Stimulated activated naive CD8-positive, alpha-beta T cell treated with anti-CD3 and anti-CD28 coated beads, Interleukin-15, amount 100 ng/mL, for 72 hours (primary cell): ENCODE data around the gene XYLT1.
"Not testable (repeated sequence)": the region's sequence is repeated elsewhere in the genome, so short reads cannot be mapped to it uniquely, and the experiment has no call there.

Experiments
- ATAC-seq: fragments of 150-1000 bp; cut with Tn5 transposase; 2 replicates; pipeline ENCODE4 v1.10.0; 2021; ENCODE audit warnings: mild to moderate bottlenecking, moderate library complexity
- DNase-seq, 2 donors: peaks; one replicate each; pipeline ENCODE4 v3.0.0; 2021 to 2022
- H3K27ac Mint-ChIP-seq, 2 donors: one replicate each; pipeline ENCODE4 v1.8.0; 2022; ENCODE audit warnings: mild to moderate bottlenecking in 2 of 2, mixed read lengths in 2 of 2, moderate library complexity in 2 of 2
- H3K27me3 Mint-ChIP-seq: one replicate; pipeline ENCODE4 v1.8.0; 2022; ENCODE audit warnings: mixed read lengths
- H3K4me1 Mint-ChIP-seq: one replicate; pipeline ENCODE4 v1.8.0; 2022; ENCODE audit warnings: mild to moderate bottlenecking, mixed read lengths
- H3K4me3 Mint-ChIP-seq, 2 donors: one replicate each; pipeline ENCODE4 v1.8.0; 2022; ENCODE audit warnings: mild to moderate bottlenecking in 2 of 2, mixed read lengths in 2 of 2, moderate library complexity in 1 of 2
- H3K9me3 Mint-ChIP-seq, 2 donors: one replicate each; pipeline ENCODE4 v1.8.0; 2022; ENCODE audit warnings: mixed read lengths in 2 of 2

Gene XYLT1

DNA sequence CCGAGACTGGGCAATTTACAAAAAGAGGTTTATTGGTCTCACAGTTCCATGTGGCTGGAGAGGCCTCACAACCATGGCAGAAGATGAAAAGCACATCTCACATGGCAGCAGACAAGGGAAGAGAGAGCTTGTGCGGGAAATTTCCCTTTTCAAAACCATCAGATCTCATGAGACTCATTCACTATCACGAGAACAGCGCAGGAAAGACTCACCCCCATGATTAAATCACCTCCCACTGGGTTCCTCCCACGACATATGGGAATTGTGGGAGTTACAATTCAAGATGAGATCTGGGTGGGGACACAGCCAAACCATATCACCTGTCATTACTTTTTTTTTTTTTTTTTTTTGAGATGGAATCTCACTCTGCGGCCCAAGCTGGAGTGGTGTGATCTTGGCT lies 60.4 kb downstream of the XYLT1 start:
- Mint-ChIP-seq H3K9me3 (peaks cover 0 to 12% of the 10 kb centered on the region in 2 donors), H3K4me1 (peaks cover 25% of the 10 kb centered on the region)
- ATAC-seq, DNase-seq, H3K27ac Mint-ChIP-seq, H3K4me3 Mint-ChIP-seq, H3K27me3 Mint-ChIP-seq: not testable (repeated sequence)

DNA sequence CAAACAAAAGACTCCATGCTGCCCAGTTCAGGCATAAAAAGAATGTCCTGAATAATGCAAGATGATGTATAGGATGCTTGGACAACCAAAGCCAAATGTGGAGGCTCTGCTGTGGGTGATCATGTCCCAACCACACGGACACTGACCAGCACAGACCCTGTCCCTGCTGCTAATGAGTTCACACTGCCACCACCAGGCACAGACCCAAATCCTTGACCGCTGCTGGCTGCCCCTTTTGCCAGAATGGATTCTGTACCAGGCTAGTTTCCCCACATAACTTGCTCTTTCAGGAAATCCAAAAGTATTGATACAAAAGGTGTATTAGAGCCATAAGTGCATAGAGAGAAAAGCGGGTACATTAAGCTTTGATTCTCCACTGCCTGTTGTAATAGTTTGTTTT lies 60.9 kb downstream of the XYLT1 start:
- H3K27ac Mint-ChIP-seq: peak overlapping the region in 1 of 2 donors; percentile 56
- H3K9me3 Mint-ChIP-seq: peaks cover 0 to 12% of the 10 kb centered on the region in 2 donors
- no peak for DNase-seq
- no peaks in the 10 kb centered on the region for H3K27me3 Mint-ChIP-seq
- ATAC-seq: no peak
- peaks cover 25% of the 10 kb centered on the region for H3K4me1 Mint-ChIP-seq
- H3K4me3 Mint-ChIP-seq: no peak overlapping the region

DNA sequence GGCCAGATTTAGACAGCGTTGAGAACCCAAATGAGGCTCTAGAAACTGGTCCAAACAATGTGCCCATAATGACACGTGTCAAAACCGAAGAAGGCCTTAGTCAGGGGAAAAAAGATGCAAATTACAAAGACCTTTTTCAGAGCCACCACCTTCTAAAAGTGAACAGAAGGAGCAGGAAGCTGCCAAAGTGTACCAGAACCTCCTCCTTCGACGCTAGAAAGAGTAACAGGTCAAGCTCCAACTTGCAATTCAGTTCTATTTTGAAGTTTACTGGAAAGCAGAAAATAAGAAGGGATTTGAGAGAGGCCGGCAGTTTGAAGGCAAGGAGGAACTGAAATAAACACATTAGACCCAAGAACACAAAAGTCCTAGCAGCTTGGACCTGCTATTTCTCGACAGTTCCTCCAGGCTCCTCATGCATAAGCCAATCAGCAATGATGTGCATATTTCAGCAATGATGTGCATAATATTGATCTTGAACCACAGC lies 61.8 kb downstream of the XYLT1 start:
- Mint-ChIP-seq H3K27ac (peak overlapping the region in 1 of 2 donors; percentile 77), H3K4me1 (peaks cover 18% of the 10 kb centered on the region), H3K9me3 (peaks cover 0 to 11% of the 10 kb centered on the region in 2 donors), H3K4me3 (no peak overlapping the region), H3K27me3 (no peaks in the 10 kb centered on the region)
- ATAC-seq (no peak), DNase-seq (no peak)

DNA sequence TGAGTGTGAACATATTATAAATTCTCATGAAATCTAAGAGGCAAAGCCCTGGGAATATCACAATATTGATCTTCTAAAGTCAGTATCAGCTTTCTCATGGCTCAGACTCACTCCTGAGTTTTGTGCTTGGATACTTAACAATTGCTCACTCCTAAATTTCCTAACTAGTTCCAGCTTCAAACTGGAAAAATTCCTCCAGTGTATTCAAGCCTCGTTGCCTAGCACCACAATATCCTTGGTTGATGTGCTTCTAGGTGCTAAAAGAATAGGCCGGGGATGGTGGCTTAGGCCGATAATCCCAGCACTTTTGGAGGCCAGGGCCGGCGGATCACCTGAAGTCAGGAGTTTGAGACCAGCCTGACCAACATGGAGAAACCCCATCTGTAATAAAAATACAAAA lies 62.5 kb downstream of the XYLT1 start:
- H3K4me1 Mint-ChIP-seq: peaks cover 19% of the 10 kb centered on the region
- DNase-seq (no peak), ATAC-seq (no peak)
- H3K4me3 Mint-ChIP-seq: no peak overlapping the region
- peaks cover 0 to 7% of the 10 kb centered on the region in 2 donors for H3K9me3 Mint-ChIP-seq
- H3K27ac Mint-ChIP-seq: peak overlapping the region in 1 of 2 donors; percentile 54
- H3K27me3 Mint-ChIP-seq: no peaks in the 10 kb centered on the region

DNA sequence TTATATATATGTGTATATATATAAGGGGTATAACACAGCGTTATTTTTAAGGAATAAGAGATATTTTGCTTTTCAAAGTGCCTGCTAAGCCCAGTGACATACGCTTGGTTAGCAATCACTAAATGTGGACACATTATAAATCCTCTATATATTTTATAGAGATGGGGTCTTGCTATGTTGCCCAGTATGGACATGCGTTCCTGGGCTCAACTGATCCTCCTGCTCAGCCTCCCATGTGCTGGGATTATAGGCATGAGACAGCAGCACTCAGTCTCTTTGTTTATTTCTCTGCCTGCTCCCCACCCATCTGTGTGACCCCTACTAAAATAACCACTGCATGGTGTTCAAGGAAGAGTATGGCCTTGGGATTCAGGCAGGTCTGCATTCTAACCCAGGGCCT lies 63.4 kb downstream of the XYLT1 start:
- peaks cover 19% of the 10 kb centered on the region for H3K4me1 Mint-ChIP-seq
- no peak for ATAC-seq
- DNase-seq: no peak
- H3K4me3 Mint-ChIP-seq: no peak overlapping the region
- peaks cover 0 to 7% of the 10 kb centered on the region in 2 donors for H3K9me3 Mint-ChIP-seq
- no peak overlapping the region for H3K27ac Mint-ChIP-seq
- no peaks in the 10 kb centered on the region for H3K27me3 Mint-ChIP-seq

DNA sequence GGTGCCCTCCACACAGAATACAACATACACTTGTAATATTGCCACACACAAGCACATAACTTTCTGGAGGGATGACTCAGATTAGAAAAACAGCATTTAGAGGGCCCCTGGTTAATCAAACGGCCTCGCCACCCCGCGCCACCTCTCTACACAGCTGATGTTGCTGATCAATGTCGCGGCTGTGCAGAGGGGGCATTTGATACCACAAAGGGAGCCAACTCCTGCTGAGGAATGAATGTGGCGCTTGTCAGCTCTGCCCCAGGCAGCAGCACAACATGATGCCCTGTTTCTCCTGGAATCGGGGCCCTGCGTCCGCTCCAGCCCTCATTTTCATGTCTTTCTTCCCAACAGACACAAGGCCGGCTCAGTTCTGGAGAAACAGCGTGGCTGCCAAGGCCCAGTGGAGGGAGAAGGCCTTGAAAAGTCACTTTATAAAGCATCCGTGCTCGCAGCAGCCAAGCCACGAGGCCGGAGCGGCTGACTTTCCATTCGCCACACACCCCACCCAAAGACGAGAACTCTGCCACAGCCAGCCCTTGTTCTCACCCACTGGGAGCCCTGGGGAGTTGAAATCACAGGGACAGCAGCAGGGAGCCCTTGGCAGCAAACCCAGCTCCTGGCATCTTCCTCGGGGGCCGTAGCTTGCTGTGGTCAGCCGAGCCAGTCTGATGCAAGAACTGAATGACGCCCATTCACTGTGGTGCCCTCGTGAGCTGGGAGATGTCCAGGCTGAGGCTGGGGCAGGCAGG lies 65.6 kb downstream of the XYLT1 start:
- DNase-seq (no peak), ATAC-seq (no peak)
- Mint-ChIP-seq H3K4me3 (no peak overlapping the region), H3K4me1 (peaks cover 27% of the 10 kb centered on the region), H3K27me3 (no peaks in the 10 kb centered on the region), H3K9me3 (peaks cover 0 to 7% of the 10 kb centered on the region in 2 donors), H3K27ac (no peak overlapping the region)

DNA sequence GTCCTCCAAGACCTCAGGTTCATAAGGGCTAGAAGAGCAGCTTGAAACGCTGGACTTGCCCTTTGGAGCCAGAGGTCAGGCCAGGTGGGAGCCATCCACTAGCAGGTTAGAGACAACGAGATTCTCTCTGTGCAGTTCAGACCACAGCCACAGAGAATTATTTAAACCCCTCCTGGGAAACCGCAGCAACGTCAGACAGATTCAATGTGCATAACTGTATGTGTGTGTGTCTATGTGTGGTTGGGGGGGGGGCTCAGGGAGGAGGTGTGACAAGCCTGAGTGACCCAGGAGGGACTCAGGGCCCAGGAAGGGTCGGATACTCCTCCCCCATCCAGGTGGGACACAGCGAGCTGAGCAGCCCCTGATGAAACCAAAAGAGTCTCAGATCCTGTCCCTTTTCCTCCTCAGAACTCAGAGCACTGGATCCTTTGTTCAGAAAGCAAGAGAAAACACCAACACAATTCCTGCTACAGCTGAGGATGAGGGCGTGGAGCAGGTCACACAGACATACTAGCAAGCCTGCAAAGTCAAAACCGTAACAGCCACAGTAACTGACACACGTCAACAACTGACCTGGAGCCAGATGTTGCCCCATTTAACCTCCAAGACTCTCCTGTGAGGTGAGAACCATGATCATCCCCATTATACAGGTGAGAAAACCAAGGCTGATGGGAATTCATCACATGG lies 66.8 kb downstream of the XYLT1 start:
- Mint-ChIP-seq H3K27me3 (no peaks in the 10 kb centered on the region), H3K4me3 (no peak overlapping the region), H3K4me1 (peaks cover 26% of the 10 kb centered on the region), H3K9me3 (peaks cover 0 to 7% of the 10 kb centered on the region in 2 donors), H3K27ac (peak overlapping the region in 1 of 2 donors; percentile 19)
- ATAC-seq: no peak
- no peak for DNase-seq

DNA sequence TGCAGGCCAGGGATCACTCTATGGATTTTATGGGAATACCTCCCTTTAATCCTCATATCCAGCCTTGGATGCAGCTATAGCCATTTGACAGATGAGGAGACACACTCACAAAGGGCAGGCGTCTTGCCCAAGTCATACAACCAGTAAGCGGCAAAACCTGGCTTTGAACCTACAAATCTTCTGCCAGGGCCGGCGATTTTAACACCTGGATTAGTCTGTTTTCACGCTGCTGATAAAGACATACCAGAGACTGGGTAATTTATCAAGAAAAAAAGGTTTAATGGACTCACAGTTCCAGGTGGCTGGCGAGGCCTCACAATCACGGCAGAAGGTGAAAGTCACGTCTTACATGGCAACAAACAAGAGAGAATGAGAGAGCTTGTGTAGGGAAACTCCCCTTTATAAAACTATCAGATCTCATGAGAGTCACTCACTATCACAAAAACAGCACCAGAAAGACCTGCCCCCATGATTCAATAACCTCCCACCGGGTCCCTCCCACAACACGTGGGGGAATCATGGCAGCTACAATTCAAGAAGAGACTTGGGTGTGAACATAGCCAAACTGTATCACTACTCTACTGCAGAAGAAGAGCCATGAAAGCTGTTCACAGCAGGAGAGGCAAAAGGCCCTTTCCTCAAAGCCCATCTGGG lies 67.5 kb downstream of the XYLT1 start:
- no peak overlapping the region for H3K4me3 Mint-ChIP-seq
- H3K27me3 Mint-ChIP-seq: no peaks in the 10 kb centered on the region
- H3K27ac Mint-ChIP-seq: no peak overlapping the region
- DNase-seq: no peak
- H3K9me3 Mint-ChIP-seq: peaks cover 0 to 7% of the 10 kb centered on the region in 2 donors
- H3K4me1 Mint-ChIP-seq: peaks cover 22% of the 10 kb centered on the region
- no peak for ATAC-seq

DNA sequence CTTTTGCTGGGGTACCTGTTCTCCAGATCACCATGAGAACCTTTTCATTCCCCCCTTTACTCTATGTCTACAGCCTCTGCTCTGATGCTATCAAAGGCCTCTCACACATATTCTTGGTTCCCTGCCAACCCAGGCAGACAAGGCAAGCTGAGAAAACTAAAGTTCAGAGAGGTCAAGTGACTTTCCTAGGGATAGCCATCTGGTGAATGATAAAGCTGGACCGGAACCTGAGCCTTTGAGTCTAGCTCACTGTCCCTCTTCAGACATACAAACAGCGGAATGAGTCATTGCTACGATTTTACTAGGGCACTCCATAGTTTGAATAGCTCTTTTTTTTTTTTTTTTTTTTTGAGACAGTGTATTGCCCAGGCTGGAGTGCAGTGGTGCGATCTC lies 73.3 kb downstream of the XYLT1 start:
- ATAC-seq (no peak), DNase-seq (no peak)
- H3K27me3 Mint-ChIP-seq: no peaks in the 10 kb centered on the region
- no peak overlapping the region for H3K27ac Mint-ChIP-seq
- H3K4me1 Mint-ChIP-seq: peaks cover 40% of the 10 kb centered on the region
- H3K4me3 Mint-ChIP-seq: no peak overlapping the region
- H3K9me3 Mint-ChIP-seq: peaks cover under 1 to 10% of the 10 kb centered on the region in 2 donors

DNA sequence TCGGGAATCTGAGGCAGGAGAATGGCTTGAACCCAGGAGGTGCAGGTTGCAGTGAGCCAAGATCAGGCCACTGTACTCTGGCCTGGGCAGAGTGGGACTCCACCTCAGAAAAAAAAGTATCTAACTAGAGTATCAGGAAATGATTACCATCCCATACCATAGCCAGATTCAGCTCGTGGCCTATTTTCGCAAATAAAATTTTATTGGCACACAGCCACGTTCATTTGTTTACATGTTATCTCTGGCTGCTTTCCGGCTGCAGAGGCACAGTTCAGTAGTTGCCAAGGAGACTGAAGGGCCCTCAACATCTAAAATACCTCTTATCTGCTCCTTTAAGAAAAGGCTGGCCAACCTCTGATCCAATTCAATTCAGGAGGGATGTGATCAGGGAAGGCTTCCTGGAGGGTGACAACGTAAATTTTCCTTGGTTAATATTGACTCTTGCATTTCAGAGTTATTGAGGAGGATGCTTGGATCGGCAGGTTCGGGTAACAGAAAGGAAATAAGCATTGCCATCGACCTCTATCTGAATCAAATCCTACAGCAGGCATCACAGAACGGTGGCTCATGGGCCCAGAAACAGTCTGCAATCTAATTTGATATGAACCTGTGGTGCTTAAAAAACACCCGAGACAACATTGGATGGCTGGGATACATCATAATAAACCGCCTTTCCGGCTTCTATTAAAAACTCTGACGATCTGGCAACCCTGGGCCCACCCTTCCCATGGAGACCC lies 73.8 kb downstream of the XYLT1 start:
- Mint-ChIP-seq H3K4me3 (no peak overlapping the region), H3K27ac (peak overlapping the region in 1 of 2 donors; percentile 13), H3K27me3 (no peaks in the 10 kb centered on the region), H3K9me3 (peaks cover 6 to 14% of the 10 kb centered on the region in 2 donors), H3K4me1 (peaks cover 46% of the 10 kb centered on the region)
- no peak for DNase-seq
- ATAC-seq: no peak

DNA sequence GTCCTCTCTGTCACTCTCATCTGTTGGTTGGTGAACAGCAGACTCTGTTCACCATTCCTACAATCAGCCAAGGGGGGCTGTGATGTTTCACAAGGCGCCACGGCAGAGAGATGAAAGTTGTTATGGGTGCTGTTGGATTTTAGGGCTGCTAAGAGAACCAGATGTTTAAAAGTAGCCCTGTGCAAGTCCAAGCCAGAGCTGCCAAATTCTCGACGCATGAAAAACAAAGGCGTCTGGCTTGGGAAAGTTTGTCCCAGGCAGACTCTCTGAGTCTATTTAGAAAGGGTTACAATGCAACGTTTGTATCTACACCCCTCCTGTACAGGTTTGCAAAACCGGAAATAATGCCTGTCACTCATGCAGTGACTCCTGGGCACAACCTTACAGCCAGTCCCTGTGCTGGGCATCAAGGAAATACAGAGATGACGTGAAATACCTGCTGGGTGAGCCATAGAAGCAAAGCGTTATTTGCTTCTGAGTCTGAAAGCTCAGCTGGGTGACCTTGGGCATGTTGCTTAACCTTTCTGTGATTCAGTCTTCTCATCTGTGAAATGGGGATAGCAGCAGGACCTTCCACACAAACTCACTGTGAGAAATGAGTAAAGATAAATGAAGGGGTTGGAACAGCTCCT lies 74.8 kb downstream of the XYLT1 start:
- no peak overlapping the region for H3K4me3 Mint-ChIP-seq
- H3K9me3 Mint-ChIP-seq: peaks cover 7 to 17% of the 10 kb centered on the region in 2 donors
- no peak overlapping the region for H3K27ac Mint-ChIP-seq
- ATAC-seq: no peak
- no peak for DNase-seq
- H3K27me3 Mint-ChIP-seq: no peaks in the 10 kb centered on the region
- H3K4me1 Mint-ChIP-seq: peaks cover 48% of the 10 kb centered on the region

DNA sequence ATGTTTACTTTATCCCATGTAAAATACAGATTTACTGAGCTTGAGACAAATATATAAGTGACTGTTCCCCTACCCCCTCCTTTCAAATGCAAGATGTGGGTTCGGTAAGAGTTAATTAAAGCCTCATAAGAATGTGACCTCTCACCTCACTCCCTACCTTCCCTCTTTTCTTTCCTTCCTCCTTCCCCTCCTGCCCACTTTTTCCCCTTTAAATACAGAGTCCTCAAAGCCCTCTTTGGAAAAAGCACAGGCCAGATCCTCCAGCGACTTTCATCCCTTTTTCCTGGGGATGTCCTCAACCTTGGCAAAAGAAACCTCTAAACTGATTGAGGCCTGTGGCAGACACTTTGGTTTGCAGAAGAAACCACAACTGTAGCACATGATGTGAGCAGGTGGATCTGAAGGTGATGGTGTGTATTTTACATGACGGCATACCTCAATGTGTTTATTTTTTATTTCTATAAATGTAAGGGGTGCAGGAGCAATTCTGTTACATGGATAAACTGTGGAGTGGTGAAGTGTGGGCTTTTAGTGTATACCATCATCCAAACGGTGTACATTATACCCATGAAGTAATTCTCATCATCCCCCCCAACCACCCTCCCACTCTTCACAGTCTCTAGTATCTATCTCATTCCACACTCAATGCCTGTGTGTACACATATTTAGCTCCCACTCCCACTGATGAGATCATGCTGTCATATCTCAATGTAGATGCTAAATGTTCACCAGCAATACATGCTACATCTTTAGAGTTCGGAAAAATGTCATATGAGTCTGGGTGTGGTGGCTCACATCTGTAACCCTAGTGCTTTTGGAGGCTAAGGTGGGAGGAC lies 77.7 kb downstream of the XYLT1 start:
- no peak overlapping the region for H3K4me3 Mint-ChIP-seq
- H3K27me3 Mint-ChIP-seq: no peaks in the 10 kb centered on the region
- no peak for ATAC-seq
- H3K9me3 Mint-ChIP-seq: peaks cover 7 to 17% of the 10 kb centered on the region in 2 donors
- H3K27ac Mint-ChIP-seq: peak overlapping the region in 1 of 2 donors; percentile 3
- no peak for DNase-seq
- H3K4me1 Mint-ChIP-seq: peaks cover 44% of the 10 kb centered on the region

DNA sequence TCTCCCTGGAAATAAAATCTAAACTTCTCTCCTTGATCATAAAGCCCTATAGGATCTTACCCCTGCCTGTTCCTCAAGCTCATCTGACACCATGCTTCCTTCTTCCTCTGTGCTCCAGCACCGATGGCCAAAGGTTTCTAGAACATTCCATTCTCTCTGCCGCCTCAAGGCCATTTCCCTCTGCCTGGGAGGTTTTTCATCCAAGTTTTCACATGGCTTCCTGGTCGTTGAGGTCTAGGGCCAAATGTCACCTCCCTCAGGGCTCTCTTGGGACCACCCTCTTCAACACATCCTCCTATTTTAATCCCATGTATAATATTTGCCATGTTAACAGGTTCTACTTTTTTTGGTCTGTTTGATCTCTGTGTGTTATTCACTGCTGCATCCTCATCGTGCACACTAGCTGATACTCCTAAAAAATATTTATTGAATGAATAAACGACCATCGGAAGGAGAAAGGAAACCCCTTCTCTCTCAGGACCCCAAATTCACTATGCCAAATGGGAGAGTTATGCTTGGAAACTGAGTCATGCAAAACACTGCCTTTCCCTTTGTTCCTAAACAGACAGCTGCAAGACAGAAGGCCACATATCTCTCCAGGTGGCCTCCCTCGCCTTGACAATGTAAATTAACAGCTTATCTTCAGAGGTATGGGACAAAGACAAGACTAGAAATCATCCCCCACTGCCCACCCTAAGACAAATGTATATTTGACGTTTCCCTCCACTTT lies 78.5 kb downstream of the XYLT1 start:
- Mint-ChIP-seq H3K27ac (no peak overlapping the region), H3K27me3 (no peaks in the 10 kb centered on the region), H3K4me1 (peaks cover 38% of the 10 kb centered on the region), H3K9me3 (peaks cover 7 to 17% of the 10 kb centered on the region in 2 donors), H3K4me3 (no peak overlapping the region)
- no peak for ATAC-seq
- DNase-seq: no peak

DNA sequence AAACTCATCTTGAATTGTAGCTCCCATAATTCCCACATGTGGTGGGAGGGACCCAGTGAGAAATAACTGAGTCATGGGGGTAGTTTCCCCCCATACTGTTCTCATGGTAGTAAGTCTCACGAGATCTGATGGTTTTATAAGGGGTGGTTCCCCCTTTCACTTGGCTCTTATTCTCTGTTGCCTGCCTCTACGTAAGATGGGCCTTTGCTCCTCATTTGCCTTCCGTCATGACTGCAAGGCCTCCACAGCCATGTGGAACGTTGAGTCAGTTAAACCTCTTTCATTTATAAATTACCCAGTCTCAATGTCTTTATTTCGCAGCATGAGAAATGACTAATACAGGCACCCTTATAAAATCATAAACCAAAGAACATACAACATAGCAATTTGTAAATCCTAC lies 79.0 kb downstream of the XYLT1 start:
- Mint-ChIP-seq H3K27ac (no peak overlapping the region), H3K9me3 (peaks cover 7 to 17% of the 10 kb centered on the region in 2 donors), H3K4me3 (no peak overlapping the region), H3K27me3 (no peaks in the 10 kb centered on the region), H3K4me1 (peaks cover 39% of the 10 kb centered on the region)
- ATAC-seq (no peak), DNase-seq (no peak)
